ENCODE results near the gene ARHGAP26. TPM values are rescaled to one million over a fixed set of nuclear protein-coding genes. Genes with fewer than 3 reads are reported as not detected.
"Not testable (repeated sequence)": the region's sequence is repeated elsewhere in the genome, so short reads cannot be mapped to it uniquely, and the experiment has no call there.

Gene ARHGAP26
- total RNA-seq, 1 donor from 2014 or later: 15.1 TPM

DNA sequence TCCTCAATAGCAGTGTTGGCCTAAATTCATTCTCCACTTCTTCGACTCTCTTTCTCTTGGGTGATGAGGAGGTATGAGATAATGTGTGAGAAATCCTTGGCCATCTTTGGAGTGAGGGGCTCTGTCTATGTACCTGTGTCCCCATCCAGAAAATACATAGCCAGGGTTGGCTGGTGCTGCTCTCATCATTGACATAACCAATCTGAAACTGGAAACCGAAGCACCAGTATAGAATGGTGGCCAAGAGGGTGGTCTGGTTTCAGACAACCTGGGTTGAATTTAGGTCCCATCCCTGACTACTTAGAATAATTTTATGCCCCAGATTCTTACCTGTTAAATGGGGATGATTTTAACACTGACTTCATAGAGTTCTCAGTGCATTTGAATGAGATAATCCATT, 208.1 kb downstream of the ARHGAP26 start:
- no peaks in the 10 kb centered on the region for H3K9me3 Mint-ChIP-seq
- peaks cover 53% of the 10 kb centered on the region for H3K4me1 Mint-ChIP-seq (ENCODE audit: low read depth)
- DNase-seq (ENCODE audit: low spot score): no peak
- peaks cover 7% of the 10 kb centered on the region for H3K36me3 Mint-ChIP-seq (ENCODE audit: low read depth)
- H3K27ac Mint-ChIP-seq: peak overlapping the region; percentile 84
- H3K27me3 Mint-ChIP-seq (ENCODE audit: low read depth): no peaks in the 10 kb centered on the region
- no peak overlapping the region for H3K4me3 Mint-ChIP-seq (ENCODE audit: low read depth)
- intact Hi-C loops (cut with micrococcal nuclease): no loop called here

- Mint-ChIP-seq H3K27ac (no peak overlapping the region), H3K4me1 (ENCODE audit: low read depth) (peaks cover 53% of the 10 kb centered on the region), H3K9me3 (no peaks in the 10 kb centered on the region), H3K27me3 (ENCODE audit: low read depth) (no peaks in the 10 kb centered on the region), H3K36me3 (ENCODE audit: low read depth) (peaks cover 7% of the 10 kb centered on the region), H3K4me3 (ENCODE audit: low read depth) (no peak overlapping the region)
- DNase-seq (ENCODE audit: low spot score): no peak
- intact Hi-C loops (cut with micrococcal nuclease): no loop called here
Measured at GRCh38 chr5:142978726-142979125, 208.5 kb downstream of the ARHGAP26 start.

GRCh38 chr5:142979636-142980035, 209.5 kb downstream of the ARHGAP26 start:
- no peak overlapping the region for H3K27ac Mint-ChIP-seq
- intact Hi-C loops (cut with micrococcal nuclease): no loop called here
- H3K27me3 Mint-ChIP-seq (ENCODE audit: low read depth): no peaks in the 10 kb centered on the region
- H3K4me3 Mint-ChIP-seq (ENCODE audit: low read depth): no peak overlapping the region
- H3K4me1 Mint-ChIP-seq (ENCODE audit: low read depth): peaks cover 56% of the 10 kb centered on the region
- H3K9me3 Mint-ChIP-seq: no peaks in the 10 kb centered on the region
- H3K36me3 Mint-ChIP-seq (ENCODE audit: low read depth): peaks cover 7% of the 10 kb centered on the region
- no peak for DNase-seq (ENCODE audit: low spot score)

DNA sequence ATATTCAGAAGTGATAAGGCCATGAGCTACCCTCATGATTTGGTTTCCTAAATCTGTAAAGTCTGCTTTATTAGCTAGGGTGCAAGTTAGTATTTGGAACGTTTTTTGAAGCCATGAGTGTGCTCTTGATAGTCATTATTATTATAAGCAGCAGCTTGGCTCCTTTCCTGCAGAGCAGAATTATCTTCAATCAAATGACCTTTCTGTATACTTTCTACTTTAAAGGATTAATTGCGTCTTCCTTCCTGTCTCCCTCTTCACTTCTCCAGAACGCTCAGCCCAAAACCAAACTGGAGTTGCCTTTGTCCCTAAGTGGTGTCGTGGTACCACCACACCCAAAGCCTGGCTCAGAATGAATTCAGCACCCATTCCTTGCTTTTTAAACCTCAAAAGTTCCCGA, 211.3 kb downstream of the ARHGAP26 start:
- H3K4me3 Mint-ChIP-seq (ENCODE audit: low read depth): no peak overlapping the region
- peaks cover 4% of the 10 kb centered on the region for H3K9me3 Mint-ChIP-seq
- intact Hi-C loops (cut with micrococcal nuclease): no loop called here
- DNase-seq (ENCODE audit: low spot score): no peak
- no peaks in the 10 kb centered on the region for H3K27me3 Mint-ChIP-seq (ENCODE audit: low read depth)
- peaks cover 54% of the 10 kb centered on the region for H3K4me1 Mint-ChIP-seq (ENCODE audit: low read depth)
- H3K36me3 Mint-ChIP-seq (ENCODE audit: low read depth): peaks cover 11% of the 10 kb centered on the region
- peak overlapping the region; percentile 53 for H3K27ac Mint-ChIP-seq

DNA sequence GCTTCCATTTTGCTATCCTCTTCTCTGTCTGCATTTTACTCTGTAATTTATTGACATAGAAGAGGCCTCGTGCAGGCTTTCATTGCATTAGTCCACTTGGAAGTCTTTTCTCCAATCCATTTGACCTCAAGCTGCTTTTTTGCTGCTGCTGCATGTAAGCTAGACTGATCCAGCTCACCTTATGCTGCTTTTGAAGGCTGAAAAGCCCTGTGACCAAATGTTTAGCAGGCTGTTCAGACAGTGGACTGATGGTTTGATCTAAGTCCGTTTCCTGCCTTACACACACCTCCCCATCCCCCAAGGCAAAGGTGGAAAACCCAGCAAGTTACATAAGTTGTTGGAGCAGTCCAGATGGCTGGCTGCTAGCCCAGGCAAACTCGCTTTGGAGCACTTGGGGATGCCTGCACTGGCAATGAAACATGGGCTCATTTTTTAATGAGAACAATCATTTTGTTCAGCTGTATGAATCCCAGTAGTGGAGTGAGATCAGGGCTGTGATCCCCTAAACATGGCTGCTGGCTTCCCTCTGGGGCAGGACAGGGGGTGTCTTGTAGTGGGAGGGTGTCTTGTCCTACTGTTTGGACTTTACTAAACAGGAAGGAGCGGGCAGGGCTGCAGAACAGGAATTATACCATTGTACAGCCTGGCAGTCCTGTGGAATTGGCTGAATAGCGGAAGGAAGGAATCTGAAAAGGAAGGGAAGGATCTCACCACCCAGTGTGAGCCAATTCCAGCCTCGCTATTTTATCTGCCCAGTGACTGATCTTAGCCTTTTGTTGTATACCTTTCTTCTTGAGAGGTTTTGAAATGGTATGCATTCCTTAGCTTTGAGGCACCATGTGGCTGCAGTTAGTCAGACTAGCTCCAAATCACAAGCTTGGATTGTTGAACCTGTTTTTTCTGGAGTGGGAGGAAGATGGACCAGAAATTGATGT, 212.0 kb downstream of the ARHGAP26 start:
- Mint-ChIP-seq H3K27ac (no peak overlapping the region), H3K9me3 (peaks cover 8% of the 10 kb centered on the region), H3K4me1 (ENCODE audit: low read depth) (peaks cover 49% of the 10 kb centered on the region), H3K4me3 (ENCODE audit: low read depth) (no peak overlapping the region), H3K27me3 (ENCODE audit: low read depth) (no peaks in the 10 kb centered on the region), H3K36me3 (ENCODE audit: low read depth) (peaks cover 16% of the 10 kb centered on the region)
- intact Hi-C loops (cut with micrococcal nuclease): no loop called here
- DNase-seq (ENCODE audit: low spot score): no peak

DNA sequence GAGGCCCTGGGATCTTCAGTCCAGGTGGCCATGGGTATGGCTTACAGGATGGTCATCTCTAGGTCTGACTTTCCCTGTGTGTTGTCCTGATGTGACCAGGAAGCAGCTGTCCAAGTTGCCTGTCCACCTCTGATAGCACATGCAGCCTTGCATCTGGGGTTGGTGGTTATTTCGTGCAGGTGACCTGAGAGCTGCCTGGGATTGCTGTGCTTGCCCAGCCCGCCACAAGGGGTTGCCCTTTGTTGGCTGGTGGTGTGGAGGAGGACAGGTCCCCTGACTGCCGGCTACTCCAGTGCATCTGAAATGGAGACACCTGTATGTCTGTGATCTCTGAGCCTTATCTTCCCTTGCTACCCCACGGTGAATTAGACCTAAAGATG, 212.6 kb downstream of the ARHGAP26 start:
- H3K36me3 Mint-ChIP-seq (ENCODE audit: low read depth): peaks cover 16% of the 10 kb centered on the region
- H3K27me3 Mint-ChIP-seq (ENCODE audit: low read depth): no peaks in the 10 kb centered on the region
- no peak for DNase-seq (ENCODE audit: low spot score)
- no peak overlapping the region for H3K27ac Mint-ChIP-seq
- H3K9me3 Mint-ChIP-seq: peaks cover 8% of the 10 kb centered on the region
- intact Hi-C loops (cut with micrococcal nuclease): no loop called here
- H3K4me3 Mint-ChIP-seq (ENCODE audit: low read depth): no peak overlapping the region
- H3K4me1 Mint-ChIP-seq (ENCODE audit: low read depth): peaks cover 42% of the 10 kb centered on the region

GRCh38 chr5:142984011-142984410, 213.8 kb downstream of the ARHGAP26 start:
- Mint-ChIP-seq H3K27me3 (ENCODE audit: low read depth) (no peaks in the 10 kb centered on the region), H3K27ac (no peak overlapping the region), H3K4me1 (ENCODE audit: low read depth) (peaks cover 39% of the 10 kb centered on the region)

DNA sequence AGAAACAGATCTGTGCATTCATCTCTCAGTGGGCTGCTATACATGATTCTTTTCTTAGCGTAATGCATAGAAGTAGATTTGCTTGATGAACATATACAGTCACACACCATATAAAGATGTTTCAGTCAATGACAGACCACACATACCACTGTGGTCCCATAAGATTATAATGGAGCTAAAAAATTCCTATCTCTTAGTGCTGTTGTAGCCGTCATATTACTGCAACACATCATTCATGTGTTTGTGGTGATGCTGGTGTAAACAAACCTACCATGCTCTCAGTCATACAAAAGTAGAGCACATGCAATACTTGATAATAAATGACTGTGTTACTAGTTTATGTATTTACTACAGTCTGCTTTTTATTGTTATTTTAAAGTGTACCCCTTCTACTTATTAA, 214.3 kb downstream of the ARHGAP26 start:
- Mint-ChIP-seq H3K9me3 (peaks cover 23% of the 10 kb centered on the region), H3K27me3 (ENCODE audit: low read depth) (no peaks in the 10 kb centered on the region)
- DNase-seq (ENCODE audit: low spot score): no peak

More at GRCh38 chr5:142984011-142984410, 213.8 kb downstream of the ARHGAP26 start:
- DNase-seq (ENCODE audit: low spot score): no peak
- Mint-ChIP-seq H3K4me3 (ENCODE audit: low read depth) (no peak overlapping the region), H3K9me3 (peaks cover 18% of the 10 kb centered on the region), H3K36me3 (ENCODE audit: low read depth) (peaks cover 22% of the 10 kb centered on the region)
- intact Hi-C loops (cut with micrococcal nuclease): no loop called here

DNA sequence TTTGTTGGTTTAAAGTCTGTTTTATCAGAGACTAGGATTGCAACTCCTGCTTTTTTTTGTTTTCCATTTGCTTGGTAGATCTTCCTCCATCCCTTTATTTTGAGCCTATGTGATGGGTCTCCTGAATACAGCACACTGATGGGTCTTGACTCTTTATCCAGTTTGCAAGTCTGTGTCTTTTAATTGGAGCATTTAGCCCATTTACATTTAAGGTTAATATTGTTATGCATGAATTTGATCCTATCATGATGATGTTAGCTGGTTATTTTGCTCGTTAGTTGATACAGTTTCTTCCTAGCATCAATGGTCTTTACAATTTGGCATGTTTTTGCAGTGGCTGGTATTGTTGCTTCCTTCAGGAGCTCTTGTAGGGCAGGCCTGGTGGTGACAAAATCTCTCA, 219.1 kb downstream of the ARHGAP26 start:
- H3K27me3 Mint-ChIP-seq (ENCODE audit: low read depth); intact Hi-C loops (cut with micrococcal nuclease); H3K27ac Mint-ChIP-seq; H3K4me3 Mint-ChIP-seq (ENCODE audit: low read depth); DNase-seq (ENCODE audit: low spot score): not testable (repeated sequence)
- Mint-ChIP-seq H3K36me3 (ENCODE audit: low read depth) (peaks cover 52% of the 10 kb centered on the region), H3K4me1 (ENCODE audit: low read depth) (peaks cover 15% of the 10 kb centered on the region), H3K9me3 (peaks cover 41% of the 10 kb centered on the region)

More for the DNA sequence above, 214.3 kb downstream of the ARHGAP26 start:
- H3K36me3 Mint-ChIP-seq (ENCODE audit: low read depth): peaks cover 23% of the 10 kb centered on the region
- no peak overlapping the region for H3K4me3 Mint-ChIP-seq (ENCODE audit: low read depth)
- intact Hi-C loops (cut with micrococcal nuclease): no loop called here
- H3K27ac Mint-ChIP-seq: no peak overlapping the region
- peaks cover 37% of the 10 kb centered on the region for H3K4me1 Mint-ChIP-seq (ENCODE audit: low read depth)

DNA sequence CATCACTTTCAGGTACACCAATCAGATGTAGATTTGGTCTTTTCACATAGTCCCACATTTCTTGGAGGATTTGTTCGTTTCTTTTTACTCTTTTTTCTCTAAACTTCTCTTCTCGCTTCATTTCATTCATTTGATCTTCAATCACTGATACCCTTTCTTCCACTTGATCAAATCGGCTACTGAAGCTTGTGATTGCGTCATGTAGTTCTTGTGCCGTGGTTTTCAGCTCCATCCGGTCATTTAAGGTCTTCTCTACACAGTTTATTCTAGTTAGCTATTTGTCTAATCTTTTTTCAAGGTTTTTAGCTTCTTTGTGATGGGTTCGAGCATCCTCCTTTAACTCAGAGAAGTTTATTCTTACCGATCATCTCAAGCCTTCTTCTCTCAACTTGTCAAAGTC, 219.9 kb downstream of the ARHGAP26 start:
- peaks cover 55% of the 10 kb centered on the region for H3K36me3 Mint-ChIP-seq (ENCODE audit: low read depth)
- peaks cover 13% of the 10 kb centered on the region for H3K4me1 Mint-ChIP-seq (ENCODE audit: low read depth)
- DNase-seq (ENCODE audit: low spot score); H3K27me3 Mint-ChIP-seq (ENCODE audit: low read depth); H3K27ac Mint-ChIP-seq; H3K4me3 Mint-ChIP-seq (ENCODE audit: low read depth); intact Hi-C loops (cut with micrococcal nuclease): not testable (repeated sequence)
- peaks cover 42% of the 10 kb centered on the region for H3K9me3 Mint-ChIP-seq

- Mint-ChIP-seq H3K4me1 (ENCODE audit: low read depth) (peaks cover 27% of the 10 kb centered on the region), H3K36me3 (ENCODE audit: low read depth) (peaks cover 46% of the 10 kb centered on the region), H3K27me3 (ENCODE audit: low read depth) (no peaks in the 10 kb centered on the region), H3K9me3 (peaks cover 22% of the 10 kb centered on the region), H3K27ac (no peak overlapping the region), H3K4me3 (ENCODE audit: low read depth) (no peak overlapping the region)
- intact Hi-C loops (cut with micrococcal nuclease): no loop called here
- DNase-seq (ENCODE audit: low spot score): no peak
Measured at GRCh38 chr5:142994218-142994617, 224.0 kb downstream of the ARHGAP26 start.

DNA sequence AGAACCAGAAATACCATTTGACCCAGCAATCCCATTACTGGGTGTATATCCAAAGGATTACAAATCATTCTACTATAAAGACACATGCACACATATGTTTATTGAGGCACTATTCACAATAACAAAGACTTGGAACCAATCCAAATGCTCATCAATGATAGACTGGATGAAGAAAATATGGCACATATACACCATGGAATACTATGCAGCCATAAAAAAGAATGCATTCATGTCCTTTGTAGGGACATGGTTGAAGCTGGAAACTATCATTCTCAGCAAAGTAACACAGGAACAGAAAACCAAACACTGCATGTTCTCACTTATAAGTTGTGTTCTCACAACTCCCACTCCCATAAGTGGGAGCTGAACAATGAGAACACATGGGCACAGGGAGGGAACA, 225.4 kb downstream of the ARHGAP26 start:
- H3K4me3 Mint-ChIP-seq (ENCODE audit: low read depth); H3K9me3 Mint-ChIP-seq; H3K27me3 Mint-ChIP-seq (ENCODE audit: low read depth); DNase-seq (ENCODE audit: low spot score); H3K27ac Mint-ChIP-seq; intact Hi-C loops (cut with micrococcal nuclease): not testable (repeated sequence)
- peaks cover 42% of the 10 kb centered on the region for H3K36me3 Mint-ChIP-seq (ENCODE audit: low read depth)
- H3K4me1 Mint-ChIP-seq (ENCODE audit: low read depth): peaks cover 31% of the 10 kb centered on the region

GRCh38 chr5:142997591-142997990, 227.4 kb downstream of the ARHGAP26 start:
- no peaks in the 10 kb centered on the region for H3K27me3 Mint-ChIP-seq (ENCODE audit: low read depth)
- H3K27ac Mint-ChIP-seq: no peak overlapping the region
- peaks cover 8% of the 10 kb centered on the region for H3K9me3 Mint-ChIP-seq
- H3K36me3 Mint-ChIP-seq (ENCODE audit: low read depth): peaks cover 36% of the 10 kb centered on the region
- peaks cover 48% of the 10 kb centered on the region for H3K4me1 Mint-ChIP-seq (ENCODE audit: low read depth)
- intact Hi-C loops (cut with micrococcal nuclease): no loop called here
- DNase-seq (ENCODE audit: low spot score): no peak
- no peak overlapping the region for H3K4me3 Mint-ChIP-seq (ENCODE audit: low read depth)

Measured in activated T-helper 2 cell treated with anti-CD3 and anti-CD28 coated beads, Interferon-gamma antibody, Interleukin-2, Interleukin-4, amounts not matched to agents 10 μg/mL and 5 μg/mL and 100 μg/mL, durations not matched to agents 14 hours and 24 hours and 36 hours (primary cell).